Chondrocyte (in vitro differentiated cells): ENCODE measurements around the gene FAXDC2. TPM values are rescaled to one million over a fixed set of nuclear protein-coding genes. Genes with fewer than 3 reads are reported as not detected.

Source experiments
- DNase-seq: peaks from one replicate; pipeline ENCODE4 v3.0.0; 2021; ENCODE audit warnings: mixed read lengths, low spot score
- H3K27ac Mint-ChIP-seq: one replicate; pipeline ENCODE4 v1.8.0; 2021; ENCODE audit warnings: mild to moderate bottlenecking, moderate library complexity, mixed read lengths; ENCODE audit not compliant: unreplicated experiment
- H3K27me3 Mint-ChIP-seq: 2 replicates; pipeline ENCODE4 v1.8.0; 2021; ENCODE audit warnings: low read depth, mixed read lengths
- H3K36me3 Mint-ChIP-seq: 2 replicates; pipeline ENCODE4 v1.8.0; 2021; ENCODE audit warnings: low read depth, mixed read lengths
- H3K4me1 Mint-ChIP-seq: 2 replicates; pipeline ENCODE4 v1.8.0; 2021; ENCODE audit warnings: low read depth, mild to moderate bottlenecking, mixed read lengths
- H3K4me3 Mint-ChIP-seq: one replicate; pipeline ENCODE4 v1.8.0; 2021; ENCODE audit warnings: mild to moderate bottlenecking, moderate library complexity, mixed read lengths; ENCODE audit not compliant: unreplicated experiment
- H3K9me3 Mint-ChIP-seq: 2 replicates; pipeline ENCODE4 v1.8.0; 2021; ENCODE audit warnings: low read depth, mixed read lengths
- CTCF ChIP-seq: fragments of 200-600 bp; sonication (generic); IDR thresholded peaks from 2 replicates; pipeline ENCODE4 v1.5.0; 2021; ENCODE audit warnings: antibody characterized with exemption, mild to moderate bottlenecking, moderate library complexity
- total RNA-seq: library from RNA; stranded (reverse); gene quantifications from 3 replicates; pipeline ENCODE4 v1.2.1, GENCODE V29; 2021

Gene FAXDC2
- total RNA-seq, 1 donor from 2014 or later, result 2.3 TPM

- H3K27ac Mint-ChIP-seq, result no peak overlapping the region
- no peaks in the 10 kb centered on the region for H3K9me3 Mint-ChIP-seq
- no peak for DNase-seq
- no peak for TF ChIP-seq CTCF
- H3K4me3 Mint-ChIP-seq, result no peak overlapping the region
- peaks cover 41% of the 10 kb centered on the region for H3K36me3 Mint-ChIP-seq
- no peaks in the 10 kb centered on the region for H3K27me3 Mint-ChIP-seq
- H3K4me1 Mint-ChIP-seq, result no peaks in the 10 kb centered on the region
Observed at GRCh38 chr5:154818471-154819116, 31.8 kb downstream of the FAXDC2 start.

- TF ChIP-seq CTCF, result no peak
- H3K27me3 Mint-ChIP-seq, result no peaks in the 10 kb centered on the region
- H3K27ac Mint-ChIP-seq, result no peak overlapping the region
- H3K36me3 Mint-ChIP-seq, result peaks cover 41% of the 10 kb centered on the region
- no peak for DNase-seq
- no peaks in the 10 kb centered on the region for H3K4me1 Mint-ChIP-seq
- no peak overlapping the region for H3K4me3 Mint-ChIP-seq
- no peaks in the 10 kb centered on the region for H3K9me3 Mint-ChIP-seq
Observed at GRCh38 chr5:154817815-154818214, 32.6 kb downstream of the FAXDC2 start.

- Mint-ChIP-seq H3K36me3 (peaks cover 48% of the 10 kb centered on the region), H3K27ac (no peak overlapping the region), H3K4me1 (no peaks in the 10 kb centered on the region), H3K27me3 (no peaks in the 10 kb centered on the region), H3K4me3 (no peak overlapping the region), H3K9me3 (no peaks in the 10 kb centered on the region)
- no peak for TF ChIP-seq CTCF
- DNase-seq, result no peak
Observed at GRCh38 chr5:154816891-154817492, 33.4 kb downstream of the FAXDC2 start.

GRCh38 chr5:154815684-154816247, 34.6 kb downstream of the FAXDC2 start:
- no peak for TF ChIP-seq CTCF
- peaks cover 49% of the 10 kb centered on the region for H3K36me3 Mint-ChIP-seq
- H3K27ac Mint-ChIP-seq, result no peak overlapping the region
- no peak overlapping the region for H3K4me3 Mint-ChIP-seq
- H3K27me3 Mint-ChIP-seq, result no peaks in the 10 kb centered on the region
- no peaks in the 10 kb centered on the region for H3K4me1 Mint-ChIP-seq
- no peaks in the 10 kb centered on the region for H3K9me3 Mint-ChIP-seq
- DNase-seq, result no peak

- no peaks in the 10 kb centered on the region for H3K9me3 Mint-ChIP-seq
- H3K4me1 Mint-ChIP-seq, result no peaks in the 10 kb centered on the region
- H3K27me3 Mint-ChIP-seq, result no peaks in the 10 kb centered on the region
- H3K36me3 Mint-ChIP-seq, result peaks cover 46% of the 10 kb centered on the region
- TF ChIP-seq CTCF, result no peak
- H3K27ac Mint-ChIP-seq, result peak overlapping the region; percentile 73
- no peak for DNase-seq
- no peak overlapping the region for H3K4me3 Mint-ChIP-seq
Observed at GRCh38 chr5:154815025-154815424, 35.4 kb downstream of the FAXDC2 start.
